Activated CD8-positive, alpha-beta memory T cell treated with anti-CD3 and anti-CD28 coated beads for 36 hours (primary cell): Measurements from ENCODE around the gene EQTN. TPM values are rescaled to one million over a fixed set of nuclear protein-coding genes. Genes with fewer than 3 reads are reported as not detected.
"Not testable (repeated sequence)": the region's sequence is repeated elsewhere in the genome, so short reads cannot be mapped to it uniquely, and the experiment has no call there.

Experiments
- CTCF ChIA-PET: fragments of 350-600 bp; sonication (Branson Sonifier 250); formaldehyde crosslinking; loops from one replicate; lab custom pipeline; 2021; ENCODE audit warnings: antibody characterized with exemption; lab: Charles Lee
- POLR2A ChIA-PET: fragments of 350-600 bp; sonication (Branson Sonifier 250); formaldehyde crosslinking; loops from one replicate; lab custom pipeline; 2021; ENCODE audit warnings: antibody characterized with exemption; lab: Charles Lee
- total RNA-seq, 2 experiments: library from RNA; stranded (reverse); gene quantifications; one replicate each; pipeline ENCODE4 v1.2.3, GENCODE V29; 2021

Gene EQTN
- total RNA-seq, 2 experiments from 2014 or later = not detected

DNA sequence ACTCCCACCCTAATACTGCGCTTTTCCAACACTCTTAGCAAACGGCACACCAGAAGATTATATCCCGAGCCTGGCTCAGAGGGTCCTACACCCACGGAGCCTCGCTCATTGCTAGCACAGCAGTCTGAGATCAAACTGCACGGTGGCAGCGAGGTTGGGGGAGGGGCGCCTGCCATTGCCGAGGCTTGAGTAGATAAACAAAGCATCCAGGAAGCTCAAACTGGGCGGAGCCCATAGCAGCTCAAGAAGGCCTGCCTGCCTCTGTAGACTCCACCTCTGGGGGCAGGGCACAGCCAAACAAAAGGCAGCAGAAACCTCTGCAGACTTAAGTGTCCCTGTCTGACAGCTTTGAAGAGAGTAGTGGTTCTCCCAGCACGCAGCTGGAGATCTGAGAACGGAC lies 57.3 kb downstream of the EQTN start:
- POLR2A ChIA-PET, CTCF ChIA-PET: not testable (repeated sequence)

Other genes with a start within 250 kb of the EQTN start
- not detected for gene TEK, start 187.9 kb downstream of the EQTN start, total RNA-seq
- not detected for gene IFNK, start 227.1 kb upstream of the EQTN start, total RNA-seq
- under 1 TPM; 0.40 to 0.44 TPM for gene MOB3B, start 232.7 kb upstream of the EQTN start, total RNA-seq